ENCODE data around the gene POLR3GL. TPM values are rescaled to one million over a fixed set of nuclear protein-coding genes. Genes with fewer than 3 reads are reported as not detected.

Gene POLR3GL
- total RNA-seq, 2 experiments from 2014 or later: 19.8 to 27.3 TPM

GRCh38 chr1:145952903-145953302 is 11.6 kb upstream of the POLR3GL start:
- no peak for DNase-seq (ENCODE audit: low spot score)
- Histone ChIP-seq H4K20me1 (ENCODE audit: insufficient read depth, low read length) (peaks cover 3% of the 10 kb centered on the region; the same call in 1 of the 2 replicates), H3K4me3 (ENCODE audit: low read depth, low read length, poor library complexity, severe bottlenecking) (no peak overlapping the region), H2AFZ (ENCODE audit: low read length) (no peak overlapping the region), H3K4me2 (ENCODE audit: low read length) (no peak overlapping the region), H3K36me3 (ENCODE audit: insufficient read depth, low read length) (peaks cover 13% of the 10 kb centered on the region; the same call in 1 of the 2 replicates), H3K79me2 (ENCODE audit: insufficient read depth, low read depth, low read length) (peaks cover 23% of the 10 kb centered on the region; the same call in 1 of the 2 replicates), H3K27ac (ENCODE audit: low read depth, low read length, poor library complexity, severe bottlenecking) (no peak overlapping the region), H3K9me3 (ENCODE audit: low read length) (no peaks in the 10 kb centered on the region), H3K9me2 (ENCODE audit: insufficient read depth, low read length) (no peaks in the 10 kb centered on the region), H3K4me1 (ENCODE audit: insufficient read depth, low read length, poor library complexity, severe bottlenecking) (peaks cover 18% of the 10 kb centered on the region)
- POLR2A ChIA-PET: interaction anchor here (1.1 to 1.9 kb wide), 2 partner anchors 10 to 12 kb away, joined by 3 to 8 read pairs; partner anchors contain the start of genes ANKRD34A and POLR3GL
- BruUV-seq (replicated peaks): no TSS peak
- CTCF ChIA-PET (ENCODE audit: unreplicated experiment): no interaction called here
- TF ChIP-seq CTCF (conservative IDR thresholded peaks at IDR 0.05; ENCODE audit: low read length) (no peak), EZH2phosphoT487 (IDR thresholded peaks at IDR 0.05; ENCODE audit: borderline replicate concordance, low read depth, low read length) (no peak)
- intact Hi-C loops (cut with micrococcal nuclease; ENCODE audit: unreplicated experiment): no loop called here

GRCh38 chr1:145953861-145954260 is 10.6 kb upstream of the POLR3GL start:
- POLR2A ChIA-PET: interaction anchor here (0.6 to 1.1 kb wide), 3 partner anchors 9 to 95 kb away, joined by 3 read pairs; partner anchors contain the start of gene PIAS3
- BruUV-seq (replicated peaks): no TSS peak
- Histone ChIP-seq H3K79me2 (ENCODE audit: insufficient read depth, low read depth, low read length) (peaks cover 23% of the 10 kb centered on the region; the same call in 1 of the 2 replicates), H2AFZ (ENCODE audit: low read length) (no peak overlapping the region), H3K4me2 (ENCODE audit: low read length) (no peak overlapping the region), H3K9me3 (ENCODE audit: low read length) (no peaks in the 10 kb centered on the region), H4K20me1 (ENCODE audit: insufficient read depth, low read length) (peaks cover 3% of the 10 kb centered on the region; the same call in 1 of the 2 replicates), H3K27ac (ENCODE audit: low read depth, low read length, poor library complexity, severe bottlenecking) (no peak overlapping the region), H3K36me3 (ENCODE audit: insufficient read depth, low read length) (peaks cover 13% of the 10 kb centered on the region; the same call in 1 of the 2 replicates), H3K4me3 (ENCODE audit: low read depth, low read length, poor library complexity, severe bottlenecking) (no peak overlapping the region), H3K9me2 (ENCODE audit: insufficient read depth, low read length) (no peaks in the 10 kb centered on the region), H3K4me1 (ENCODE audit: insufficient read depth, low read length, poor library complexity, severe bottlenecking) (peaks cover 26% of the 10 kb centered on the region)
- intact Hi-C loops (cut with micrococcal nuclease; ENCODE audit: unreplicated experiment): no loop called here
- CTCF ChIA-PET (ENCODE audit: unreplicated experiment): no interaction called here
- no peak for TF ChIP-seq CTCF (conservative IDR thresholded peaks at IDR 0.05; ENCODE audit: low read length)
- TF ChIP-seq EZH2phosphoT487 (IDR thresholded peaks at IDR 0.05; ENCODE audit: borderline replicate concordance, low read depth, low read length): no peak
- DNase-seq (ENCODE audit: low spot score): no peak

- no peak overlapping the region for H3K4me3 ChIP-seq (ENCODE audit: low read depth, low read length, poor library complexity, severe bottlenecking)
- H3K27ac ChIP-seq (ENCODE audit: low read depth, low read length, poor library complexity, severe bottlenecking): no peak overlapping the region
- peaks cover 13% of the 10 kb centered on the region; the same call in 1 of the 2 replicates for H3K36me3 ChIP-seq (ENCODE audit: insufficient read depth, low read length)
- peaks cover 3% of the 10 kb centered on the region; the same call in 1 of the 2 replicates for H4K20me1 ChIP-seq (ENCODE audit: insufficient read depth, low read length)
- BruUV-seq (replicated peaks): no TSS peak
- H3K79me2 ChIP-seq (ENCODE audit: insufficient read depth, low read depth, low read length): peaks cover 23% of the 10 kb centered on the region; the same call in 1 of the 2 replicates
- H3K9me2 ChIP-seq (ENCODE audit: insufficient read depth, low read length): no peaks in the 10 kb centered on the region
- DNase-seq (ENCODE audit: low spot score): no peak
- ChIA-PET CTCF (ENCODE audit: unreplicated experiment) (no interaction called here), POLR2A (interaction anchor here (0.7 to 1.4 kb wide), 4 partner anchors 9 to 23 kb away, joined by 3 to 4 read pairs (median 4); partner anchors contain the start of genes ANKRD34A and POLR3GL)
- TF ChIP-seq CTCF (conservative IDR thresholded peaks at IDR 0.05; ENCODE audit: low read length) (no peak), EZH2phosphoT487 (IDR thresholded peaks at IDR 0.05; ENCODE audit: borderline replicate concordance, low read depth, low read length) (no peak)
- H3K9me3 ChIP-seq (ENCODE audit: low read length): no peaks in the 10 kb centered on the region
- intact Hi-C loops (cut with micrococcal nuclease; ENCODE audit: unreplicated experiment): no loop called here
- peaks cover 42% of the 10 kb centered on the region for H3K4me1 ChIP-seq (ENCODE audit: insufficient read depth, low read length, poor library complexity, severe bottlenecking)
- peak overlapping the region; percentile 94 for H3K4me2 ChIP-seq (ENCODE audit: low read length)
- H2AFZ ChIP-seq (ENCODE audit: low read length): no peak overlapping the region
Measured at GRCh38 chr1:145955436-145955835, 9.1 kb upstream of the POLR3GL start.
